ENCODE data around the gene KCNG4.

- no peak for TF ChIP-seq REST (IDR thresholded peaks at IDR 0.05; ENCODE audit: borderline replicate concordance)
- no peak for TF ChIP-seq RAD21 (conservative IDR thresholded peaks at IDR 0.05)
- no peak for TF ChIP-seq CTCF (IDR thresholded peaks at IDR 0.05; ENCODE audit: poor library complexity, severe bottlenecking)
- no peak for TF ChIP-seq TAF1 (IDR thresholded peaks at IDR 0.05; ENCODE audit: low read depth)
- TF ChIP-seq EZH2 (IDR thresholded peaks at IDR 0.05; ENCODE audit: borderline replicate concordance, insufficient read depth, low read length, poor library complexity, severe bottlenecking), result no peak
These were observed 55.8 kb downstream of the KCNG4 start for GRCh38 chr16:84183911-84184591.

Measured in neural cell (in vitro differentiated cells).